ENCODE data around the gene TUBE1.
A peak's percentile ranks its signal among the peaks of the same experiment; 100 is the strongest.

TUBE1 gene

GRCh38 chr6:112030961-112031660, 56.2 kb downstream of the TUBE1 start:
- H3K4me1 Mint-ChIP-seq: peaks cover 8% of the 10 kb centered on the region
- no peak overlapping the region for H3K4me3 Mint-ChIP-seq
- no peak overlapping the region for H3K27ac Mint-ChIP-seq
- peaks cover 15% of the 10 kb centered on the region for H3K27me3 Mint-ChIP-seq
- H3K36me3 Mint-ChIP-seq: no peaks in the 10 kb centered on the region
- ATAC-seq: no peak
- H3K9me3 Mint-ChIP-seq: no peaks in the 10 kb centered on the region

- no peaks in the 10 kb centered on the region for H3K9me3 Mint-ChIP-seq
- H3K4me3 Mint-ChIP-seq: no peak overlapping the region
- no peaks in the 10 kb centered on the region for H3K36me3 Mint-ChIP-seq
- peaks cover 8% of the 10 kb centered on the region for H3K4me1 Mint-ChIP-seq
- no peak overlapping the region for H3K27ac Mint-ChIP-seq
- no peak for ATAC-seq
- H3K27me3 Mint-ChIP-seq: peaks cover 15% of the 10 kb centered on the region
Measured at GRCh38 chr6:112030206-112030960, 56.9 kb downstream of the TUBE1 start.

DNA sequence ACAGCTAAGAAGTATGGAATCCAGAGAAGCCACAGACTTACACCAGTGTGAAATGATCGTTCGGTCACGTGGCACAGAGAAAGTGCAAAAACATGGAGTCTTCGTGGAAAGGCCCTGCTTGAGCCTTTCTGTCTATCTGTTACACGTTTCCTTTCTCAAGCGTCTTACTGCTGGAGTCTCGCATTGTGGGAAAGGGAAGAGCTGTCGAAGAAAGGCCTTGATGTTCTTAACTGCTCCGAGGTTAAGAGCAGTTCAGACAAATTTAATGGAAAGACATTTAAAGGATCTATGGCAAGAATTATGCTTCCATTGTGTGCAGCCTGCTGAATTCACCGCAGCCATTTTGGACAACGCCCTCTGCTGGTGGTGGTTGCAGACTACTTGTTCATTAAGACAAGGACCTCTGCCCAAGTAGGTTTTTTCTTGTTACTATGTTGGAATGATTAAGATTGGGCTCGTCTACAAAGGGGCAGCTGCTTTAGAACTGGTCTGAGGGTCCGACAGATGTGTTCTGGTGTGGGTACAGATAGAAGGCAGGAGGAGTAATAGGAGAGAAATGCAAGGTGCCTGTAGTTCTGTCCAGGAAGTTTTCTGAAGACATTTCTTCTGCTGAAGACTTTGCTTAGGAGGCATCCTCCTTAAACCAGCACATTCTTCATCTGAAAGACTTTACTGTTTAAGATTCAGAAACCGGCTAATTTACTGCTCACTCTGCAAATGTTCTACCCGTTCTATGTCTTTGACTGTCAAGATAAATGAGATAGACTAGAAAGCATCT, 58.0 kb downstream of the TUBE1 start:
- Mint-ChIP-seq H3K9me3 (peaks cover 4% of the 10 kb centered on the region), H3K27ac (no peak overlapping the region), H3K27me3 (peaks cover 12% of the 10 kb centered on the region), H3K4me1 (peaks cover 8% of the 10 kb centered on the region), H3K36me3 (peaks cover 5% of the 10 kb centered on the region), H3K4me3 (no peak overlapping the region)
- peak; percentile 50 for ATAC-seq

- peaks cover 11% of the 10 kb centered on the region for H3K36me3 Mint-ChIP-seq
Measured at GRCh38 chr6:112027942-112028674, 59.2 kb downstream of the TUBE1 start.

DNA sequence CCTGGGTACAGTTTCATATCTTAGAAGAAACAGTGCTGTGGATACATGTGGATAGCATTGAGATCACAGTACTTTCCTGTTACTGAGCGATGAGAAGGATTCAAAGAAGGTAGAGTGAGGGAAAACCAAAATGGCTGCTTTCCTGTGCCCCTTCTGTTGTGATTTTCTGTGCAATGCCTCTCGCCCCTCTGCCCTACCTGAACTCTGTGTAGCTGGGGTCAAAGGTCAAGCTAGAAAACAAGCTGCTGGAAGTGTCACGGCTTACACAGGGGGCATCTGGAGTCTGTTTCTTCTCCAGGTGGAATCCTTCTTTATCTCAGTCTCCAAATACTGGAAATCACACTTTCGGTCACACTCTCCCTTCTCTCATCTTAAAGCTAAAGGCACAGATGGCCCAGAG, 60.3 kb downstream of the TUBE1 start:
- Mint-ChIP-seq H3K27ac (no peak overlapping the region), H3K36me3 (peaks cover 11% of the 10 kb centered on the region), H3K9me3 (peaks cover 9% of the 10 kb centered on the region), H3K4me3 (no peak overlapping the region), H3K27me3 (no peaks in the 10 kb centered on the region), H3K4me1 (peaks cover 8% of the 10 kb centered on the region)
- ATAC-seq: no peak

More at GRCh38 chr6:112027942-112028674, 59.2 kb downstream of the TUBE1 start:
- H3K27ac Mint-ChIP-seq: no peak overlapping the region
- no peak overlapping the region for H3K4me3 Mint-ChIP-seq
- H3K9me3 Mint-ChIP-seq: peaks cover 9% of the 10 kb centered on the region
- peaks cover 8% of the 10 kb centered on the region for H3K4me1 Mint-ChIP-seq
- ATAC-seq: peak; percentile 64
- peaks cover under 1% of the 10 kb centered on the region for H3K27me3 Mint-ChIP-seq

- Mint-ChIP-seq H3K27ac (no peak overlapping the region), H3K27me3 (no peaks in the 10 kb centered on the region), H3K36me3 (peaks cover 11% of the 10 kb centered on the region), H3K9me3 (peaks cover 9% of the 10 kb centered on the region), H3K4me1 (peaks cover 6% of the 10 kb centered on the region), H3K4me3 (no peak overlapping the region)
- ATAC-seq: no peak
Measured at GRCh38 chr6:112024464-112024863, 62.8 kb downstream of the TUBE1 start.

- no peaks in the 10 kb centered on the region for H3K4me1 Mint-ChIP-seq
- H3K9me3 Mint-ChIP-seq: peaks cover 9% of the 10 kb centered on the region
- ATAC-seq: no peak
- no peaks in the 10 kb centered on the region for H3K27me3 Mint-ChIP-seq
- H3K27ac Mint-ChIP-seq: no peak overlapping the region
- H3K36me3 Mint-ChIP-seq: peaks cover 11% of the 10 kb centered on the region
- no peak overlapping the region for H3K4me3 Mint-ChIP-seq
Measured at GRCh38 chr6:112022749-112023148, 64.5 kb downstream of the TUBE1 start.

- Mint-ChIP-seq H3K4me3 (no peak overlapping the region), H3K36me3 (peaks cover 11% of the 10 kb centered on the region), H3K27me3 (no peaks in the 10 kb centered on the region), H3K27ac (no peak overlapping the region), H3K4me1 (no peaks in the 10 kb centered on the region), H3K9me3 (peaks cover 9% of the 10 kb centered on the region)
- no peak for ATAC-seq
Measured at GRCh38 chr6:112021691-112022310, 65.5 kb downstream of the TUBE1 start.

Measured in stimulated activated memory B cell treated with anti-CD40 and anti-IgM and Interleukin-4, amounts not matched to agents 10 μg/mL and 1 μg/mL and 100 μg/mL, for 72 hours (primary cell).